HG03280 (cell line): Measurements from ENCODE around the gene IER5L.

Experiments
- ATAC-seq: cut with Tn5 transposase; IDR thresholded peaks from one replicate; pipeline ENCODE4 v1.9.1; 2021; ENCODE audit warnings: mild to moderate bottlenecking, moderate library complexity; ENCODE audit not compliant: unreplicated experiment

Gene IER5L

DNA sequence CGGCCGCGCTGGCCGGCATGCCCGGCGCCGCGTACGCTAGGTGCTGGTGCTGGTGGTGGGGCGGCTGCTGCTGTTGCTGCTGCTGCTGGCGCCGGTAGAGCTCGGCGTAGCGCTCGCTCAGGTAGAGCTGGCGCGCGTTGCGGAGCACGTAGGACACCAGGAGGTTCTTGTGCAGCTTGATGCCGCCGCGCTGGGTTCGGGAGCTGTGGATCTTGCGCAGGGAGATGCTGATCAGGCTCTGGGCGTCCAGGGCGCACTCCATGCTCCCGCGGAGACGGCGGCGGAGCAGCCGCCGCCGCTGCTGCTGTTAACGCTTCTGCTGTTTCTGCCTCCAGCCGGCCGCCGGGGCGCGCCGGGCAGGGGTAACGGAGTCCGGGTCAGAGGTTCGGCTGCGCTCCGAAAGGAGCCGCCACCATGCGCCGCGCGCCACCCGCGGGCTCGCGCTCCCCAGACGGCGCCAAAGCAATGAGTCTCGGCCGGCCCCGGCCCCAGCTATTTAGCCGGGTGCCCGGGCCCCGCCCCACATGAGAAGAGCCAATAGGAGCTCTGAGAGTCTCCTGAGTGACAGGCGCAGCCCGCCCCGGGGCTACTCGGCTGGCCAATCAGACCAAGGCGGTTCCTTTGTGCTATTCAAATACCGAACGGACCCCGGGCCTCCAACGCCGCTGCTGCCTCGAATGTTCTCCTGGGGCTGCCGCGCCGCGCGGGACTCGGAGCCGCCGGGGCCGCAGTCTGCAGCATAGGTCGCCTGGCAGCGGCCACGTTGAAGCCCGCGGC lies at the start of gene IER5L:
TSS of gene IER5L (minus strand) at position 471 of the 777 bp plus-strand sequence. CDS start at position 262, 209 bp downstream.
- peak; percentile 75 for ATAC-seq

DNA sequence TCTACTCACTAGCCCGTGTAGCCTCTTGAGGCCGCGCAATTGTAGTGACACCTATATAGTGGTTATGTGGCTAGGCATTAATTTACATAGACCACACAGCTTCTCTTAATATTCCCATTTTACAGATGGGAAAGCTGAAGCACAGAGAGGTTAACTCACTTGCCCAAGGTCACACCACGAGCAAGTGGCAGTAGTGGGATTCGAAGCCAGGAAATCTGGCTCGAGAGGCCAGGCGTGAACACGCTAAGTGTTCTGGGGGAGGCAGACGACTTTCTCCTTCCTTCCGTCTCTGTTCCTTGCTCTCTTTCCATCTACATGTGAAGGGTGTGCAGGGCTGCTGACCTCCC lies 49.8 kb upstream of the IER5L start:
- ATAC-seq, result no peak

DNA sequence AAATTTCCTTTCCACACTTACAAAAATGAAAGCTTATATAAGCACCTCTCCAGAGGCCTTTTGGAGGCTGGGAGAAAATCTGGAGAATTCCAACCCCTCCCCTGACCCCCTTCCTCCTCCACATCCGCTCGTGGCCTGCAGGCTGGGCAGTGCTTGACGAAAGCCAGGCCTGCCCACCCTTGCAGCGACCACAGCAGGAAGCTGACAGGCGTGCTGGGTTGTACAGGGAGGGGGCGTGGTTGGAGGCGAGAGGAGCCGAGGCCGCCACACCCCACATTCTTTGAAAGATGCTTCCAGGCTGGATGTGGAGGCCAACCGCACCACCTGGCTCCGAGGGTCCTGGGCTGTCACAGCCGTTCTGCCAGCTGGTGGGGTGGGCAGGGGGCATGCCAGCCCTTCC lies 47.8 kb upstream of the IER5L start:
- ATAC-seq, result no peak

DNA sequence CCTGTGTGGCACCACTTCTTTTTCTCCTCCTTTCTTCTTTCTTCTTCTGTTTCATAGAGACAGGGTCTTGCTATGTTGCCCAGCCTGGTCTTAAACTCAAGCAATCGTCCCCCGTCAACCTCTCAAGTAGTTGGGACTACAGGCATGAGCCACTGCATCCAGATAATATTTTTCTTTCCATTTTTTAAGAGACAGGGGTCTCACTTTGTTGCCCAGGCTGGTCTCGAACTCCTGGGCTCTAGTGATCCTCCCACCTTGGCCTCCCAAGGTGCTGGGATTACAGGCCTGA lies 47.4 kb upstream of the IER5L start:
- no peak for ATAC-seq

DNA sequence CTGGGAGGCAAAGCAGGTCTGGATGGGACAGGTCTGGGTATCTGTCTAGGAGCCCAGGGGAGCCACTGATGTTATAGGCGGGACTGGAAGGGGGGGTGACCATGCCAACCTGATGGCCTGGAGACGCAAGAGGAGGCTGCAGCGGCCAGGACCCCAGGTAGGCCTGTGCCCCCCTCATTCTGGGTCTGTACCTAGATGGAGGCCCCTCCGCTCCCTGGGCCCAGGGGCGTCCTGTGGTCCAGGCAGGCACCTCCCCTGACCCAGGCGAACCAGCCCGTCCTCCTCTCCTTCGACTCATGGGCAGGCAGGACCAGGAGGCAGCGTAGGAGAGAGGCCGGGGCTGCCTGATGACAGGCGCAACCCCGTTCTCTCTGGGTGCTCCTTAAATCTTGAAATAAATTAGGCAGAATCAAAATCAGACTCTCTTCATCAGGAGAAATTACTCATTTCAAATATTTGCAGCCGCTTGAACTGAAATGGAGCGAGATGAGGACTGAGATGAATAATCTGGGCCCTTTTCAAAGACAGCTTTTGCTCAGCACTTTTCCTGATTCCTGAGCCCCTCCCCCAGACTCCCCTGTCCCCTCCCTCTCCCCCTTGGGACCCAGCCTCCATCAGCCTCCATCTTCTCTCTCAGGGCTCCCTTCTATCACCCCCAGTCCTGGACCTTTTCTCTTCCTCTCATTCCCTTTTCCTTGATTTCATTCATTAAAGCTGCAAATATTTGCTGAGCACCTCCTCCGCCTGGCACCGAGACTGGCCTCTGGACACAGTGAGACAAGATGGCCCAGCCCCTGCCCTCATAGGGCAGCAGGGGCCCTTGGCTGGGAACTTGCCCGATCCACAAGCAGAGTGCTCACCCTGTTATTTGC lies 46.8 kb upstream of the IER5L start:
- no peak for ATAC-seq

DNA sequence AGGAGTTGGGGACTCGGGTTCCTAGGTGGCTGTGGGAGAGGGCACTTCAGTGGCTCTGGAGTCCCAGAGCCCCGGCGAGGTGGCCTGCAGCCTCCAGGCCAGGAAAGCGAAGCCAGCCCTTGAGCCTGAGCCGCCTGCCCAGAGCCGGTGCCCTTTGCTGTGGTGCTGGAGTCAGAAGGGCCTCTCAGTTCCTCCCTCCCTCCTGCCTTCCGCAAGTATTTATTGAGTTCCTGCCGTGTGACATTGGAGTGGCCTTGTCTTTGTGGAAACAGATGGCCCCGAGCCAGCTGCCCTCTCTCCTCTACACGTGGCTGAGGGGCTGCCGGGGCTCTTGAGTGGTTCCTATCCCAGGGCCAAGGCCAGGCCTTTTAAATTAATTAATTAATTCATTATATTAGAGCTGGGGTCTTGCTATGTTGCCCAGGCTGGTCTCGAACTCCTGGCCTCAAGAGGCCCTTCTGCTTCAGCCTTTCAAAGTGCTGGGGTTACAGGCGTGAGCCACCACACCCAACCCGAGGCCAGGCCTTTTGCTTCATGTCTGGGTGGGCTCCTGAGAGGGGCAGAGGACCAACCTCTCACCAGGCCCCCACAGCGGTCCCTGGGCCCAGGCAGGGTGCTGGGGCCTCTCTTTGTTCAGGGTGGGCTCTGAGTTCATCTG lies 45.6 kb upstream of the IER5L start:
- no peak for ATAC-seq

DNA sequence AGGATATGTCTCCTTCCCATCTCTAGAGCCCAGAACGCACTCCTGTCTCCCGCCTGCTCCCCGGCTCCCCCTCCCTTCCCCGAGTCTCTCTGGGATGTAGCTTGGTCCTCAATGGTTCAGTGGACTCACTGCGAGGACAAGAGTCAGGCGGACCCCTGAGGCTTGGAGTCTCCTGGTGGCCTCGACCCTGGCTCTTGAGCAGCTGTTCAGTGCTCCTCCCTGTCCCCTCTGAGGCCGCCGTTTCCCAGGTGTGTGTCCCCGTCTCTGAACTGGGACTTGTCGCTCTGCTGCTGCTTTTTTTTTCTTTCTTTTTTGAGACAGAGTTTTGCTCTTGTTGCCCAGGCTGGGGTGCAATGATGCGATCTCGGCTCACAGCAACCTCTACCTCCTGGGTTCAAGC lies 44.8 kb upstream of the IER5L start:
- ATAC-seq, result no peak

DNA sequence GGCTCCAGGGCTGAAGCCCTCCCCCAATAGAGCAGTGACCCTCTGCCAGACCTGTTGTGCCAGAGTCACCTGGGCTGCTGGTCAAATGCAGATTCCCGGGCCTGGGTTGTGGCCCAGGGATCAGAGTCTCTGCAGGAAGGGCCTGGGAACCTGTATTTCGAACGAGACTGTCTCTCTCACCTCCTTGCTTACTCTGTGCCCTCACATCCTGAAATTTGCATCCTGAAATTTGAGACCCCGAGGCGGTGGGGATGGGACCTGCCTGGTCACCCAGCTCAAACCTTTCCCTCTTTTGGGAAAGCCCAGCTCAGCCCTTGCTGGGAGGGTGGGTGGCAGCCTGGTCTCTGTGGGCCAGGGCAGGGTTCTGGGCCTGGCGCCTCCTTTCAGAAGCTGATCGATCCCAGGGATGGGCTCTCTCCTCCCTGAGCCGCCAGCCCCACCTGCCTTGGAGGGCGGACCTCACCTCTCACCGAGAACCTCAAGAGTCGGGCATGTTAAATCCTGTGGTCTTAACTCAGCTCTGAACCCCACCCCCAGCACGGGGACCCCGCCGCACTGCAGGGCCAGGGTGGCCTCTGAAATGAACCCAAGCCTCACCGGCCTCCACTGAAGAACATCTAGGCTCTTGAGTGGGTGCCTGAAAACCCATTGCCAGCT lies 44.0 kb upstream of the IER5L start:
- ATAC-seq, result no peak

DNA sequence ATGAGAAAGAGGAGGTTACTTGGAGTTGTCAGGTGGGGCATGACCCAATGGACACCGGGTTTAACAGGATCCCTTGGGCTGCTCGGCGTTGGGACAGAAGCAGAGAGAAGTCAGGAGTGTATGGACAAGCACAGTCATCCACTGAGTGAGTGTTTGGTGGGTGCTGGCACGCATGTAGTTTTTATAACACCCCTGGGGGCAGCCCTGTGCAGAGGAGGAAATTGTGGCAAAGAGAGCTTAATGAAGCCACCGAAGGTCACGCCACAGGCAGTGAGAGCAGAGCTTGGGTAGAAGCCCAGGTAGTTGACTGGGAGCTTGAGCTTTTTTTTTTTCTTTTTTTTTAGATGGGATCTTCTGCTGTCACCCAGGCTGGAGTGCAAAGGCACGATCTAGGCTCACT lies 43.2 kb upstream of the IER5L start:
- ATAC-seq, result no peak

DNA sequence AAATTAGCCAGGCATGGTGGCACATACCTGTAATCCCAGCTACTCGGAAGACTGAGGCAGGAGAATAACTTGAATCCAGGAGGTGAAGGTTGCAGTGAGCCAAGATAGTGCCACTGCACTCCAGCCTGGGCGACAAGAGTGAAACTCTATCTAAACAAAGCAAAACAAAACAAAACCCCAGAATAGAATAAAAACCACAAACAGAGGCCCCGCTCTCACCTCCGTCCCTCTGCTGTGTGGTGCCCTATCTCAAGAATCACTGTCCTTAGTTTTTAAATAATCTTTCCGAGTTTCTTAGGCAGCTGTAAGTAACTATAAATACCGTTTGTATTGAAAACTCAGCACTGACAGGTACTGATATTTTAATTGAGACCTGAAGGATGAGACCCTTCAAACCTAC lies 42.7 kb upstream of the IER5L start:
- no peak for ATAC-seq

DNA sequence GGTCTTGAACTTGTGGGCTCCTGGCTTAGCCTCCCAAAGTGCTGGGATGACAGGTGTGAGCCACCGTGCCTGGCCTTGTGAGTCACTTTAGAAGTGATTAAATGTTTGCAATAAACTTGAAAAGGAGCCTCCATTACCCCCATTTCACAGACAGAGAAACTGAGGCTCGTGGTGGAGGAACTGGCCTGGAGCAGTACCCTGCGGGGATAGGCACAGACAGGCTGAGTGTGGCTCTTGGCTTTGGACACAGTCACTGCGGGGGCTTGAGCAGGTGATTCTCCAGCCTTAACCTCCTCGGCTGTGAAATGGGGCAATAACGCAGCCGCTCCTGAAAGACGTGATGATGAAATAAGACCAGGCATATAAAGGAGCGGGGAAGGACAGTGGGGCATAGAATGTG lies 40.9 kb upstream of the IER5L start:
- ATAC-seq, result no peak

DNA sequence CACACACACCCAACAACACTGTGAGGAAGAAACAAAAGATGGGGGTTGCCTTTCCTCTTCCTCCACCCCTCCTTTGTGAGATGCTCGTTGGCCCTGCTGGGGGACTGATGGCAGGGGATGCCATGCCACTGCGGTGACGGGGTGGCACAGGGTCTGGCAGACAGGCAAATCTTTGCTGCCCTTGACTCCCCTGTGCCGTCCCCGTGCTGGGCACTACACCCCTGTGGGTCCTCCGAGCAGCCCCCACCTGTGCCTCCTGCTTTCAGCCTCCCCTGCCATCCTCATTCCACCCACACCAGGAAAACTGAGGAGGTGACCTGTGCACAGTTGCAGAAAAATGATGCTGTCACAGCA lies 40.2 kb upstream of the IER5L start:
- no peak for ATAC-seq

DNA sequence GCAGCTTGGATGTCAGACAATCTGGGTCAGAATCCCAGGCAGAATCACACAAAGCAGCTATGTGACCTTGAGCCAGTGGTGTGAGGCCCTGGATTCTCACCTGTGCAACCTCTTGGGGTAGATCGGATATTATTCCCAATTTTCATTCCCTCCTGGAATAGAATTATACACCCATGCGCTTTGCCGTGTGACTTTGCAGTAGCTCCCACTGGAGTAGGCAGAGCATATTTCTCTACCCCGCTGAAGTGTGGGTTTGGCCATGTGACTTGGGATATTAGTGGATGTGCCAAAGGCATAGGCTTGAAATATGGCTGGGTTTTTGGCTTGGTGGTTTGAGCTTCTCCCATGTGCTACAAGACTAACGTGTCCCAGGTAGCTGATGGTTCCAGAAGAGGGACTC lies 35.5 kb upstream of the IER5L start:
- no peak for ATAC-seq

DNA sequence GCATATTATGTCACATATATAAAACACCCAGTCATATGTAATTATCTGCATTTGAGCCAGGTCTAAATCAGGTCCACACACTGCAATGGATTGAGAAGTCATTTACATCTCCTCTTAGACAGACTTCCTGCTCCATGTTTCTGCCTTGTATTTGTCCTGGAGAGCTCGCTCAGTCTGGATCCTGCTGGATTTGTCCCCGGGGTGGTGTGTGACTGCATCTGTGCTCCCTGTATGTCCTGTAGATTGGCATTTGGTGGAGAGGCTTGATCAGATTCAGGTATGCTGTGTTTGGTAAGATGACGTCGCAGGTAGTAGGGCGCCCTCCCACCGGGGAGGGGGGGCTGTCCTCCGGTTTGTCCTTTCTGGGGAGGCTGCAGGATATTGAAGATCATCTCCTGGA lies 33.6 kb upstream of the IER5L start:
- ATAC-seq, result no peak

DNA sequence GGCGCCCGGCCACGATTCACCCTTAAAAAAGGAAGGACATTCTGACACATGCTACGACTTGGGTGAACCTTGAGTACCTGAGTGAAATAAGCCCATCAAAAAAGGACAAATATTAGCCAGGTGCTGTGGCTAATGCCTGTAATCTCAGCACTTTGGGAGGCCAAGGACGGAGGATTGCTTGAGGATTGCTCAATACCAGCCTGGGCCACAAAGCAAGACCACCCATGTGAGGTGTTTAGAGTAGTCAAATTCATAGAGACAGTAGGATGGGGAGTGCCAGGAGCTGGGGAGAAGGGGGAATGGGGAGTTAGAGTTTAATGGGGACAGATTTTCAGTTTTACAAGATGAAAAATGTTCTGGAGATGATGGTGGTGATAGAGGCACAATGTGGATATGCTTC lies 32.1 kb upstream of the IER5L start:
- no peak for ATAC-seq

DNA sequence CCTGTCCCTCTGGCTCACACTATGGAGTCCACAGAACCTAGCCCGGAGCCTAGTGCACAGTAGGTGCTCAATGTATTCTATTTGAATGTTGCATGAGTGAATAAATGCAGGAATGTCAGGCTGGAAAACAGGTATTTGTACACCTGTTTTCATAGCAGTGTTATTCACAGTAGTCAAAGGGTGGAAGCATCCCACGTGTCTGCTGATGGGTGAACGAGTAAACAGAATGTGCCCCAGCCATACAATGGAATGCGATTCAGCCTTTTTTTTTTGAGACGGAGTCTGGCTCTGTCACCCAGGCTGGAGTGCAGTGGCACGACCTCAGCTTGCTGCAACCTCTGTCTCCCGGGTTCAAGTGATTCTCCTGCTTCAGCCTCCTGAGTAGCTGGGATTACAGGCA lies 31.5 kb upstream of the IER5L start:
- ATAC-seq, result no peak

DNA sequence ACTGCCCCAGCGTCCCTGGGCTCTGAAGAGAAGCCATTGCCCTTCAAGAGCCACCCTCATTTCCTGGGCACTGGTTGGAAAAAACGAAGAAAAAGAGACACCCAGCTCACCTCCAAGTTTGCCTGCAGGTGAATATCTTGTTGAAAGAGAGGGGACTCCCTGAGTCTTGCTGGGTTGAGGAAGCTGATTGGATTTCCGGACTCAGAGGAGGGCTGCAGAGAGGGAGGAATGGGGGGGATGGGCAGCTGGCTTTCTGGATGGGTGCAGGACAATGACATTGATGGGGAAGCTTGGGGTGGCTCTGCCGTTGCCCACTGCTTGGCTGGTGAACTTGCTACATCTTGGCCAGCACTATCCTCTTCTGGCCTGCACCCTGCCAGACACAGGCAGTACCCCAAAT lies 31.0 kb upstream of the IER5L start:
- no peak for ATAC-seq

DNA sequence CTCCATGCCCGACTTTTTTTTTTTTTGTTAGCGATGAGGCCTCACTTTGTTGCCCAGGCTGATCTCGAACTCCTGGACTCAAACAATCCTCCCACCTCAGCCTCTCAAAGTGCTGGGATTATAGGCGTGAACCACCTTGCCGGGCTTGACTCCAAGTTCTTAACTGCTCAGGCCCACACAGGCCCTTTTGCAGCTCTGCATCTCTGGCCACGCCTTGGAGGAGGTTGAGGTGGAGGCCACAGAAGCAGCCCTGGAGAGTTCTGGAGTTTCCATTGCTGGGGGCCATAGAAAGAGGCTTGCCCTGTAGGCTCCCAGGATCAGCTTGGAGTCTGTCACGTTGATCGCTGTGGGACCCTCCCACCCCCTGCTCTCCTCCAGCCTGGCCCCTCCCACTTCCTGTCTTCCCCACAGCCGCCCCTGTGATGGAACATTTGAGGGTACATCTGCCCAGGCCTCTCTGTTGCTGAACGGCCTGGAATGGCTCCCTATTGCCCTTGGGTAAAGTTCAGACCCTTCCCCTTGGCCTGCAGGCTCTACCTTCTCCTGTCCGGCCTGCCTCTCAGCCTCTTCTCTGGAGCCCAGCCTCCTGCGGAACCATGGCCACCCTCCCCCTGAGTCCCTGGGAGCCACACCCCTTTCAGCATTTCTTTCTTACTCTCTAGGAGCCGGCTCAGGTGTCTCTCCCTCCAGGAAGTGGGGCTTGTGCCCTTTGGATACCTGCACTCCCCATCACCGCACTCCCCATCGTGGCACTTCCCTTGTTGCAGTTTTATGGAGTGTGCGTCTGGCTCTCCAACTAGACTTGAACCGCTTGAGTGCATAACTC lies 30.4 kb upstream of the IER5L start:
- ATAC-seq, result no peak

DNA sequence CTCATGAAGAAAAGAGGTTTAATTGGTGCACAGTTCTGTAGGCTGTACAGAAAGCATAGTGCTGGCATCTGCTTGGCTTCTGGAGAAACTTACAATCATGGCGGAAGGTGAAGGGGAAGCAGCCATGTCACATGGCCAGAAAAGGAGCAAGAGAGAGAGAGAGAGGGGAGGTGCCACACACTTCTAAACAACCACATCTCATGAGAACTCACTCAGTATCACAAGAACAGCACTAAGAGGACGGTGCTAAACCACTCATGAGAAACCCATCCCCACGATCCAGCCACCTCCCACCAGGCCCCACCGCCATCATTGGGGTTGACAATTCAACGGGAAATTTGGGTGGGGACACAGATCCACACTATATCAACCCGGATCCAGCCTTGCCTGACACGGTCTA lies 28.8 kb upstream of the IER5L start:
- ATAC-seq, result no peak

DNA sequence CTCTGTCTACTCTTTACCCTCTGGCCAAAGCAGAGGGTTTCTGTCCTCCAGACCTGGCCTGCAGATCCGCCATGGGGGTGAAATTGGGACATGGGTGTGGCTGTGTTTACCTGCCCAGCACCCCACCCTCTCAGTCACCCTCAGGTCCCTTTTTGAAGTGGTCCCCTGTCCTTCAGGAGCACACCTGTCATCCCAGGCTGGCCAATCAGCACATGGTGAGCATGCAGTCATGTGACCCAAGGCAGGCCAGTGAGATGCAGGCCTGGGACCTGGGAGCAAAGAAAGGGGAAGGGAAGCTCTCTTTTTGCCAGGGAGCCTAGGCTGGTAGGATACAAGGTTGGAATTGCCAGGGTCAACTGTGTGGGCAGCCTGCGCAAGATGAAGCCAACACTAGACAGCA lies 28.3 kb upstream of the IER5L start:
- no peak for ATAC-seq

DNA sequence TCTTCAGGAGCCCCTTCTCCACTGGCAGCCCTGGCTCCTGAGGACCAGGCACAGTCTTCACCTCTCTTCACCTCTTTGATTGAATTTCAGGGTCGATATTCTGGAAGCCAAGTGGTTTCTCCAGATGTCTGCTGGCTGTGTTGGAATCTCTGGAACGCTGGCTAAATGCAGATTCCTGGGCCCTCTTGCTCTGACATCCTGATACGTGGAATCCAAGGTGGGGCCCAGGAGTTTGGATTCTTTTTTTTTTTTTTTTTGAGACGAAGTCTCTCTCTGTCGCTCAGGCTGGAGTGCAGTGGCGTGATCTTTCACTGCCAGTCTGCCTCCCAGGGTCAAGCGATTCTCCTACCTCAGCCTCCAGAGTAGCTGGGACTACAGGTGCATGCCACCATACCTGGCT lies 26.8 kb upstream of the IER5L start:
- no peak for ATAC-seq
